NCI-H2081 (cell line): ENCODE data around the gene SETD6.
"Not testable (repeated sequence)": the region's sequence is repeated elsewhere in the genome, so short reads cannot be mapped to it uniquely, and the experiment has no call there.

ENCODE experiments used
- DNase-seq, 2 experiments: peaks; one replicate each; lab custom pipeline; 2025; lab: John Stamatoyannopoulos, UW

Gene SETD6, protein sequence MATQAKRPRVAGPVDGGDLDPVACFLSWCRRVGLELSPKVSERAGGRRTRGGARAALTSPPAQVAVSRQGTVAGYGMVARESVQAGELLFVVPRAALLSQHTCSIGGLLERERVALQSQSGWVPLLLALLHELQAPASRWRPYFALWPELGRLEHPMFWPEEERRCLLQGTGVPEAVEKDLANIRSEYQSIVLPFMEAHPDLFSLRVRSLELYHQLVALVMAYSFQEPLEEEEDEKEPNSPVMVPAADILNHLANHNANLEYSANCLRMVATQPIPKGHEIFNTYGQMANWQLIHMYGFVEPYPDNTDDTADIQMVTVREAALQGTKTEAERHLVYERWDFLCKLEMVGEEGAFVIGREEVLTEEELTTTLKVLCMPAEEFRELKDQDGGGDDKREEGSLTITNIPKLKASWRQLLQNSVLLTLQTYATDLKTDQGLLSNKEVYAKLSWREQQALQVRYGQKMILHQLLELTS

DNA sequence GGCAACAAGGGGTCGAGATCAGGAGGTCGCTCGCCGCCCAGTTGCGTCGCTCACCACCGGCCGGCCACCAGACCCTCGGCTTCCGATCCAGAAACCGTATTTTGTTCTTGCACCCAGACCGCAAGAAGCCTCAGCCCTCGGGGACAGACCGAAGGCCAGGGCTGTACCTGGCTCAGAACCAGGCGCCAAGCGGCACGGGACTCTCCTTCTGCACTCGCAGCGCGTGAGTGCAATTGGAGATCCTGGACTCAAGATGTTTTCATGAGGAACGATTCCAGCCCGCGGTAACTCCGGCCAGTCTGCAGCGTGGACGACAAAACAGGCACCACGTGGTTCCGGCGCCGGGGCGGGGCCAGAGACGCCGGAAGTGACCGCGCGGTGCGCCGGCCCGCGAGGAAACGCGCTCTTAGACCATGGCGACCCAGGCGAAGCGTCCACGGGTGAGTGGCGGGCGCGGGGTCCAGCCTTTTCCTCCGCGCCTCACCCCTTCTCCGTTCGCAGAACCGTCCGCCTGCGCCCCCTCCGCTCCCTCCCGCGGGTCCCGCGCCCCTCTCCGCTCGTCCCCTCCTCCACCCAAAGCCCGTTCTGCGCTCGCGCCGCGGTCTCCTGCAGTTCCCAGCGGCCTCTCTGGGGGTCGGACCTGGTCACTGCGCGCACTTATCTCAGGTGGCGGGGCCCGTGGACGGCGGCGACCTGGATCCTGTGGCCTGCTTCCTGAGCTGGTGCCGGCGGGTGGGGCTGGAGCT lies at the start of gene SETD6:
Gene SETD6 (plus strand): TSS at position 393 of the 746 bp plus-strand sequence. CDS start 21 bp downstream, at position 414.
- peak; percentile 64 to 76 for DNase-seq

DNA sequence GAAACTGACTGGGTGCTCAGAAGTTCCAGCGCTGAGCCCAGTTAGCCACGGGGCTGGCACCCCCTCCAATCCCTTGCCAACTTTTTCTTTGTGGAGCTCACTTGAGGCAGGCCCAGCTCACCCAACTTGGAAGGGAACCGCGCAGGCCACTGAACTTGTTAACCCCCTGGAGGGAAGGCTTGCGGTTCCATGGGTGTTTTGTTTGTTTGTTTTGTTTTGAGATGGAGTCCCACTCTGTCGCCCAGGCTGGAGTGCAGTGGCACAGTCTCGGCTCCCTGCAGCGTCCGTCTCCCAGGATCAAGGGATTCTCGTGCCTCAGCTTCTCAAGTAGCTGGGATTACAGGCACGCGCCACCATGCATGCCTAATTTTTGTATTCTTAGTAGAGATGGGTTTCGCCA lies 49.5 kb upstream of the SETD6 start:
- DNase-seq, result no peak

DNA sequence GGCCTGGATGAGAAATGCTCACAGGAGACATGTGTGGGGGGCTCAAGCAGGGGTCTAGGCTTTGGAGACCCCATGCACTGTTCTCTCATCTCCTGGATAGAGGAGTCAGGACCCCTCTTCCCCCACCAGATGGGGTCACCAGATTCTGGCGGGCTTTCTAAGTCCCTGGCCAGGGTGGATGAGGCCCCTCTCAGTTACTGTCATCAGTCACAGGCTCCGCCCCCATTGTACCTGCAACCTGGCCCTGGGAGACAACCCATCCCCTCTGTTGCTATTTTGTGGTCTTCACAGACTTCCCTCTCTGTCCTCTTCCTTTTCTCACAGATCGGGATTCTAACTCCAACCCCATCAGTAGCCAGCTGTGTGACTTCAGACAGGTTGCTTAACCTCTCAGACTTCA lies 48.9 kb upstream of the SETD6 start:
- DNase-seq, result no peak

DNA sequence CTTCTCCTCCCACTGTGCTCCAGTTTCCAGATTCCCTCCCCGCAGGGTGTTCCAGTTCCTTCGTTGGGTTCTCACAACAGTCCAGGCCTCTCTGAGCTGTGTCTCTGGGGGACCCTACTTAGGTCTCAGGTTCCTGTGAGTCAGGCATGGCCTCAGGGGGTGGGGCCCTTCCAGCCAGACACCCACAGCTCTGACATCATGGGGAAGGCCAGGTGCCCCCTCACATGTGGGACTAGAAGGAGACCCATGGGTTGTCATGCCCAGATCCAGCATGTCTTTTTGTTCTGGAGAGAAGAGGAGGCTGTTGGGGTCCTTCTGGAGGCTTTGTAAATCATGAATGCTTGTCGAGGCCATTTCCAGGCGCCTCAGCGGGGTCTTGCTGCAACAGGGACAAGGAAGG lies 47.4 kb upstream of the SETD6 start:
- no peak for DNase-seq

DNA sequence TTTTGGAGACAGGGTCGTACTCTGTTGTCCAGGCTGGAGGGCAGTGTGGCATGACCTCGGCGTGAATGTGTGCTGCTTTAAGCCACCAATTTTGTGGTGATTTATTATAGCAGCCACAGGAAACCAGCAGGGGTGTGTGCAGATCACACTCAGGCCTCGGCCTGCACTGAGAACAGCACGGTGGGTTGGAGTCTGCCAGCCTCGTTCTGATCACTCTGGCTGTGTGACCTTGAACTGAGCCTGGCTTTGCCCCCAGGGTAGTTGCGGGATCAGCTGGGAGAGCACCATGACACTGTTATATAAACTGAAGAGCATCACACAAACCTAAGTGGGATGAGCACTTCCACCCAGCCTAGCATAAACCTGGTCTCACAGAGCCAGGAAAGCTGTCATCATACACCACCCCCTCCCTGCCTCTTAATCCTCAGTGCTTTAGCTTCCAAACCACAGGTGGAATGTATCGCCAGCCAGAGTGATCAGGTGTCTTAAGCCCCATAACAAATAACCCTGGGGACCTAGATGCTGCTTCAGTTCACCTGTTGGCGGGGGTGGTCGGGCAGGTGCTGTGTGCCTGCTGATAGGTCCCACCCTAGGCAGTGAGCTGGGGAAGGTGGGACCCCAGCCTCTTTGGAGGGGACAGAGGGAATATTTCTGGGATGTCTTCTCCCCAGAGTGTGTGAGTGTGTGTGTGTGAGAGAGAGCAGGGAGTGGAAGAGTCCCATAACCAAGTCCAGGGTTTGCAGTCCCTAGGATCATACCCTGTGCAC lies 43.9 kb upstream of the SETD6 start:
- DNase-seq, result no peak

DNA sequence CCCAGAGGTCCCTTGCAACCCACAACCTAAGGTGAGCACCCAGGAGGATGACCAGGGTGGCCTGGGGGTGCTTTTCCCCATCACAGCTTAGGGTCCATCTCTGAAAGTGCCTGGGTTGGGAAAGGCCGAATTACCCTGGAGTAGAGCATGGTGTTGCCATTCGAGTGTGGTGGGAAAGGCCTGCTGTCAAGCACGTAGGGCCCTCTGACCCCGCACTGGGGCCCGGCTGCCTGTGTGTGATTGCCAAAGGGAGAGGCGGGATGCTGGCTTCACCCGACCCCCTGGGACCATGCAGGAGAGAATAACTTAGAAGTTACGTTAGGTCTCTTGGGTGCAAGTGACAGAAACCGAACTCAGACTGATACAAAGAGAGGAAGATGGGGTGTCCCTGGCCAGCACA lies 43.1 kb upstream of the SETD6 start:
- DNase-seq, result no peak

DNA sequence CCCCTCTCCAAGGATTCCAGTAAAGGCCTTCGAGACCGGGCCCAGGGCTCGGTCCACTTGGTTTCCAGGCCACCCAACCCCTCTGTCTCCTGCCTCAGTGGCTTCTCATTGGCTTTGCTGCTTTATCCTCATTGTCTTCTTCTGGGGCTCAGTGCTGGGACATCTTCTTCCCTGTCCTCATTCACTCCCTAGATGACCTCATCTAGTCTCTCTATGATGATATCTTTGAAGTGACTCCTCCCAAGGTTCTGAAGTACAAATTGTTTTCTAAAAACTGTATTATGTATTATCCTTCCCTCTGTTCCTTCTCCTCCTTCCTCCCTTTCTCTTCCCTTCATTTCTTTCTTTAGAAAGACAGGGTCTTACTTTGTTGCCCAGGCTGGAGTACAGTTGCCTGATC lies 42.5 kb upstream of the SETD6 start:
- no peak for DNase-seq

DNA sequence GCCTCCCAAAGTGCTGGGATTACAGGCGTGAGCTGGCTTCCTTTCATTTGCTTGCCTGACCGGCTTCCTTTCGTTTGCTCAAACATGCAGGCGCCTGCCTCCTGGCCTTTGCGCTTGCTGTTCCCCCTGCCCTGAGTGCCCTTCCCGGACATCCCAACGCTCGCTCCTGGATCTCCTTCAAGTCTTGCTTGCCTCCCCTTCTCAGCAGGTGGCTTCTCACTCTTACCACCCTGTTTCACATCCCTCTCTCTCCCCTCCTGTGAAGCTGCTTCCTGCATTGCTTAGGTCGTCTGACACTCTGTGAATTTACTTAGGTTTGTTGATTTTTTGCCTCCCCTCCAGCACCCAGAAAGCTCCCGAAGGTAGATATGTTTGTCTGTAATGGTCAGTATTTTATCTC lies 41.0 kb upstream of the SETD6 start:
- no peak for DNase-seq

DNA sequence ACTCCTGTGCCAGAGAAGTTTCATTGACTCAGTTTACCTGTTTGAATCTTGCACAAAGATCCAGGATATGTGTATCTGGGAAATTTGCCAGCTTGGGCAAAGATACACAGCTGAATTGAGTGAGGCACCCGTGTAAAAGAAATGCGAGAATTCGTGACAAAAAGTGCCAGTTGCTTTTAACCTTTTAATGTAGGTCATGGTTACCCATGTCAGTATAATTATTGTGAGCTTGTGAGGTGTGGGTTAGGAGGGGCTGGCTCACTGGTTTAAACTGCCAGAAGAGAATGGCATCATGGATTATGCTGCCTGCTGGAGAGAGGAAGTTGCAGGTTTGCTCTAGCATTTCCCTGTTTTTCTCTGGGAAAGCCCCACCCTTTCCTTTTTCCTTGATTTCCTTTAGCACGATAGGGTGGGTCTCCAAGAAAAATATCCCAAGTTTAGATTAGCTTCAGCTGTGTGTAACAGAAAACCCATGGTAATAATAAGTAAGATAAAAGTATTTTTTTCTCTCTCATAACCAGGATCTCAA lies 40.2 kb upstream of the SETD6 start:
- no peak for DNase-seq

DNA sequence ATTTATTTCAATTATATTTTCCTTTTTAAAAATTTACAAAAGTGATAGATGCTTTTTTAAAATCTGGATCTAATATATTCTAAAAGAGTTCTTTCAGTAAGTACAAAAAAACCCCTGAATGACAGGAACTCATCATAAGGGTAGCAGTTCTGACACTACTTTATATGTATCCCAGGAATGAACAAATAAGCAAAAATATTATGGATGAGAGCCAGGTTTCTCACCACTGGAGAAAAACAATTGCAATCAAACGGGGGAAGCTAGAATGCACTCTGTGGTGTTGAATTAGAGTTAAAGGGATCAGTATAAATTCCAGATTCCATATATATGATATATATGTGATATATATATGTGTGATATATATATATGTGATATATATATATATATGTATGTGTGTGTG lies 38.5 kb upstream of the SETD6 start:
- no peak for DNase-seq

DNA sequence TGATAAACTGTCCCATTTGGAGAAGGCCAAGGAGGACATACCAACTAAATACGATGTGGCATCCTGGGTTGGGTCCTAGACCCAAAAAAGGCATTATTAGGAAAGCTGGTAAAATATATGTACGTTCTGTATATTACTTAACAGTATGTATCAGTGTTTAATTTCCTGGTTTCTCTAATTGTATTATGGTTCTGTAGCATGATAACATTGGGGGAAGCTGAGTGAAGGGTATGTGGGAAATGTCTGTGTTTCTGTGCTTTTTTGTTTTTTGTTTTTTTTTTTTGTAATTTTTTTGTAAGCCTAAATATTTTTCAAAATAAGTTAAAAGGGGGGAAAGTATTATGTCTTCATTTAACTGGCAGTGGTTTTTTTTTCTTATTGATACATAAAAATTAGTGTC lies 36.9 kb upstream of the SETD6 start:
- no peak for DNase-seq

DNA sequence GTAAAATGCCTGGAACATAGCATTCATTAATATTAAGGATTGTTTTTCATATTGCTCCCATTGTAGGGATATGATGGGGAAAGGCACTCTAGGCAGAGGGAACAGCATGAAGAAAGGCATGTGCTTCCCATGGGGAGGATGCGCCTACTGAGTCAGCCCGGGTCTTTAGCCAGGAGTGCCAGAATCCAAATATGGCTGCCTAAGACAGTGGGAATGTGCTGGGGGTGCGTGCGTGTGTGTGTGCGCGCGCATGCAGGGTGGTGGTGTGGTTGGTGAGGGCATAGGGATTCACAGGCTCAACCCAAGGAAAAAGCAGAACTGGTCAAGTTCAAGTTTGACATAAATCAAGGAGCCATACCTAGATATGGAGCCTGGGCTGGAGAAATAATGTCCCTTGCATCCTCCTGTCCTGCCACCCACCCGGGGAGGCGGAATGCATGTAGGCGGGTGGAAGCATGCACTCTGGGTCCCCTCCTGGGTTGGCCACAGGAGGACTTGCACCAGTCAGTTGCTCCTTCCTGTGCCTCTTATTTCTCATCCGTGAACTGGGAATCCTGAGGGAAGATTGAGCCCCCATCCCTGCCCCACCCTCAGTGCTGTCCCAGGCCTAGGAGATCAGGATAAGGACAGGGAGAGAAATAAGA lies 34.0 kb upstream of the SETD6 start:
- DNase-seq, result no peak

DNA sequence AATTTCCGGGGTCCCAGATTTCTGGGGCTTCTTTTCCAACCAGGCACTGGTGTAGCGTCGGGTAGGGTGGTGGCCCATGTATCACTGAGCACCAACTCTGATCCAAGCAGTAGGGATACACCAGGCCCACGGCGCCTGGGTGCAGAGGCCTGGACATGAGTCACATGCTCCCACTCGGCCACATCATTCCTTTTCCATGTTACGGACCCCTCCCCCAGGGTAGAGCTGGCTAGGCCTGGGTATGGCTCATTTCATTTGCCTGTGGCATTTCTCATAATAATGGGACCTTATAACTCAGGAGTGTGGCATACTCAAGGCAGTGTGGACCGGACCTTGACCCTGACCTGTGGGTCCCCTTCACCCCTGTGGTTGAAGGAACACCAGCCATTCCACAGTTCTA lies 33.4 kb upstream of the SETD6 start:
- DNase-seq, result no peak

DNA sequence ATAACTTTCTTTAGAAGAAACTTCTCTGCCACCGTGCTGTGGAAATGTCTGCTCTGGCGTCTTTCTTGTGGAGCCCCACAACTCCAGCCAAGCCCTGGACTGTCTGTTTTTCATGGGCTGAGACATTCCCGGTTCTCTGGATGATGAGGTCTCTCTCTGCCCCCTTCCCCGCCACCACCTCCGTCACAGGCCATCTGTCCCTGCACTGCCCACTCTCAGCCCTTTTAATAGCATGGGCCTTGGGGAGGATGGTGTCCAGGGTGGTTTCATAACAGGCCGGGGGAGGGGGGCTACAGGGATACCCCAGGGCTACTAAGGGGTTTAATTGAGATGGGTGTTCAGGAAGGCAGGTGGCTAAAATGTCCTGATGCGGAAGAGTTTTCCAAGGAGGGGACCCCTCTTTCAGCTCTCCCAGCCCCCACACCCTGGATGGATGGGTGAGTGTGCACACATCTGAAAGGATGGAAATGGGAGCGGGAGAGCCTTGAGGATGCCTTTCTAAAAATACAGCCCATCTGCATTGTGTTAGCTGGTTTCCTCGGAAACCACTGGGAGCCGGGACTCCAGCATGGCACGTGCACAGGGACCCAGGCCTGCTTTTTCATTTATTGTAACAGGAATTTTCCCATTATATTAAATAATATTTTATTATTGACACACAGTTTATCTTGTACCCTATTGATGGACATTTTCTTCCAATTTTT lies 30.0 kb upstream of the SETD6 start:
- no peak for DNase-seq

DNA sequence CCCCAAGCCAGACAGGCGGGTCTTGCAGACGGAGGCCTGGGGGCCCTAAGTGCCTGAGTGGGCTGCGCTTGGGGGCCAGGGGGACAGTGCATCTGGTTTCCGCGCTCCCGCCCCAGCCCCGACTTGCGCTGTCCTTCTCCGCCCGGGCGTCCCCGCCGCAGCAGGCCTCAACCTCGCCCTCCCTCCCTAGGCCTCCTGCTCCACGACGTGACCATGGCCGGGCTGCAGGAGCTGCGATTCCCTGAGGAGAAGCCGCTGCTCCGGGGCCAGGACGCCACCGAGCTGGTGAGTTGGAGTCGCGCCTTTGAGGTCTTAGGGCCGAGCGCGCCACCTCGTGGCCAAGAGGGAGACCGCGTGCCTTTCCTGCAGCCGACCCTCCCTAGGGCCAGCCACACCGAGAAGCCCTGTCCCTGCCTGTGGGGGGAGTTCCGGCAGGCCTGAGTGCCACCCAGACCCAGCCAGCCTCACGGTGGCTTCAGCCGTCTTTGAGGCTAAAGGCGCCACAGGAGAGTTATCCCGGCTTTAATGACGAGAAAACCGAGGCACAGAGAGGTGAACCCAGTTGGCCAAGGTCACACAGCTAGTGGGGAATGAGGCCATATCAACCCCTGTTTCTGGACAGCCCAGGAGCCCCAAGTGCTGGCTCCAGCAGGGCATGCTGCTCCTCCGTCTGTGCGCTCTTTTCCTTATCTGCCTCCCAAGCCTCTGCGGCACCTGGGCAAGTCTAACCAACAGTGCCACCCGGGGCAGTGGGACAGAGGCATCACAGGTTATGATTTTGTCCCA lies 27.6 kb upstream of the SETD6 start:
- peak; percentile 59 to 72 for DNase-seq

DNA sequence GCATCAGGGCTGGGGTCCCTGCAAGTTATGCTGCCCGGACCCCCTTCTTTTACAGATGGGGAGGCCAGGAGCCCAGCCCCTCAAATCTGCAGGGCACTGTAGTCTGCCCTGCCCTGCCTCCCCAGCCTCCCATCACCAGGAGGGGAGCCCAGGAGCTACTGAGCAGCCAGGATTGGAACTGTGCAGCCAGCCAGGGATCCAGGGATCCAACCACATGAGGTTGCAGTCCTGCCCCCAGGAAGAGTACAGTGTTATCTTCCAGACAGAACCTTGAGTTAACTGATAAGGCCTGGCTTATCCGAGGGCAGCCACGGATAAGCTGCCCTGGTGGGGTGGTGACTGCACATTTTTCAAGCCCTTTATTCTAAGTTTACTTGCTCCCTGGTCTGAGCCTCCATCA lies 26.8 kb upstream of the SETD6 start:
- DNase-seq, result no peak

DNA sequence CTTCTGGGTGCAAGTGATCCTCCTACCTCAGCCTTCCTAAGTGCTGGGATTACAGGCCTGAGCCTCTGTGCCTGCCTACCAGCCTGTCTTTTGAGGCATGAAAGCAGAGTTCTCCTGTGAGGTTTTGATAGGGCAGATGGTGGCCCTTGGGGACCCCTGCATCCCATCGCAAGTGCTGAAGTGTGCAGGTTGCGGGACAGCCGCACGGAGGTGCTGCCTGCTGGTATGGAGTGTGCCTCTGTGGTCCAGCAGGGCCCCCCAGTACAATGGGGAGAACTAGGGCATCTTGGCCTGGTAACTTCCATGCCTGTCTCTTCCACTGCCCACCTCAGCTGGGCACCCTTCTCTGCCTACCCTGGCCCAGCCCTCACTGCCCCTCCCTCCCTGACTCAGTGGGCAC lies 25.3 kb upstream of the SETD6 start:
- DNase-seq, result no peak

DNA sequence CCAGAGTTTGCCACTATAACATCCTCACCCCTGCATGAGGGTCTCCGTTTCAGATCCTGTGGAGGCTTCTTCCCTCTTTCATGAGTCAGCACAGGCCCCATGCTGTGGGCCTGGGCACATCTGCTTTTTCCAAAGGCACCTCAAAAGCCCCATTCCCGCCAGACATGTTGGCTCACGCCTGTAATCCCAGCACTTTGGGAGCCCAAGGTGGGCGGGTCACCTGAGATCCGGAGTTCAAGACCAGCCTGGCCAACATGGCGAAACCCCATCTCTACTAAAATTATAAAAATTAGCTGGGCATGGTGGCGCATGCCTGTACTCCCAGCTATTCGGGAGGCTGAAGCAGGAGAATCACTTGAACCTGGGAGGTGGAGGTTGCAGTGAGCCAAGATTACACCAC lies 24.8 kb upstream of the SETD6 start:
- not testable (repeated sequence) for DNase-seq

DNA sequence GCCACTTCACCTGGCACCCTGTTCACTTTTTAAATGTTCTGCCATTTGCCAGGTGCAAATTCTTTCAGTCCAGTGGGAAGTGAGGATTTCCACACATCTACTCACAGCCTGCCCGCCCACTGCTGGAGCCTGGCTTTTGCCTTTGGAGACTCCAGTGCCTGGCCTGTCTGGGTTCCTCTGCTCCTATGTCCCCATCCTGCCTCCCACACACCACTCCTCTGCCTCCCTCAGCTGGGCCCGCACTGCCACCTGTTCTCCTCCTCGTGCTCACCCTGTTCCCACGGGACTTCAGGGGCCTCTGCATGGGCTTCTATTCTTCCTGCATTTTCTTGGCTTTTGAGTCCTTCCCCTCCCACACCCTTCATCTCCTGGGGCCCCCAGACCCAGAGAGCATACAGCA lies 23.3 kb upstream of the SETD6 start:
- DNase-seq, result no peak

DNA sequence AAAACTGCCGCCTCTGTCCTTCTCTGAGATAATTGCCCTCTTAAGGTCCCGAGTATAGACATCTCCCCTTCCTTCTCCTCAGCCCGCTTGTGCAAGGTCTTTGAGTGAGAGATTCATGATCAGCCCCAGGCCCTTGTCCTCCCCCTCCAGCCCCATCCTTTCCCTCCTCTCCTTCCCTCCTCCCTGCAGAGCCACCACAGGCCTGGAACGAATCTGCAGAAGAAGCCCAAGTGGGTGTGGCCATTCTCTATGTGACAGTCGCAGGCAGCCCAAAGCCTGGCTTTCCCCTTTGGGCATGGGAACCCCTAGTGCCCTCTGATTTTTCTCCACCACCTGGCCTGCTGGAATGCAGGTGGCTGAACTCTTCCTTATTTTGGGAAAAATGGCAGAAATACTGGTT lies 22.6 kb upstream of the SETD6 start:
- DNase-seq, result no peak
